ENCODE measurements around the gene OR2H1.

OR2H1 gene

GRCh38 chr6:29500594-29500993 is 43.6 kb downstream of the OR2H1 start:
- Histone ChIP-seq H3K36me3 (no peaks in the 10 kb centered on the region), H3K27me3 (ENCODE audit: insufficient read depth, low read depth, severe bottlenecking) (no peaks in the 10 kb centered on the region), H3K9me3 (ENCODE audit: severe bottlenecking) (no peaks in the 10 kb centered on the region), H3K4me3 (ENCODE audit: low read depth, low read length) (no peak overlapping the region), H3K27ac (no peak overlapping the region)
- no peak for DNase-seq
- no peak for TF ChIP-seq CTCF (IDR thresholded peaks at IDR 0.05; ENCODE audit: low read depth, low read length)

GRCh38 chr6:29501106-29501505 is 44.2 kb downstream of the OR2H1 start:
- DNase-seq, result no peak
- TF ChIP-seq CTCF (IDR thresholded peaks at IDR 0.05; ENCODE audit: low read depth, low read length), result no peak
- Histone ChIP-seq H3K4me3 (ENCODE audit: low read depth, low read length) (no peak overlapping the region), H3K9me3 (ENCODE audit: severe bottlenecking) (no peaks in the 10 kb centered on the region), H3K27ac (no peak overlapping the region), H3K27me3 (ENCODE audit: insufficient read depth, low read depth, severe bottlenecking) (no peaks in the 10 kb centered on the region), H3K36me3 (no peaks in the 10 kb centered on the region)

GRCh38 chr6:29502181-29502580 is 45.2 kb downstream of the OR2H1 start:
- H3K36me3 ChIP-seq, result no peaks in the 10 kb centered on the region
- no peak for TF ChIP-seq CTCF (IDR thresholded peaks at IDR 0.05; ENCODE audit: low read depth, low read length)
- peaks cover 1% of the 10 kb centered on the region for H3K27me3 ChIP-seq (ENCODE audit: insufficient read depth, low read depth, severe bottlenecking)
- H3K9me3 ChIP-seq (ENCODE audit: severe bottlenecking), result no peaks in the 10 kb centered on the region
- no peak overlapping the region for H3K4me3 ChIP-seq (ENCODE audit: low read depth, low read length)
- H3K27ac ChIP-seq, result no peak overlapping the region
- DNase-seq, result no peak

GRCh38 chr6:29502597-29502996 is 45.6 kb downstream of the OR2H1 start:
- H3K27ac ChIP-seq, result no peak overlapping the region
- H3K36me3 ChIP-seq, result no peaks in the 10 kb centered on the region
- H3K27me3 ChIP-seq (ENCODE audit: insufficient read depth, low read depth, severe bottlenecking), result peaks cover 5% of the 10 kb centered on the region
- no peaks in the 10 kb centered on the region for H3K9me3 ChIP-seq (ENCODE audit: severe bottlenecking)
- TF ChIP-seq CTCF (IDR thresholded peaks at IDR 0.05; ENCODE audit: low read depth, low read length), result no peak
- H3K4me3 ChIP-seq (ENCODE audit: low read depth, low read length), result no peak overlapping the region
- no peak for DNase-seq

GRCh38 chr6:29504961-29505360 is 48.0 kb downstream of the OR2H1 start:
- H3K9me3 ChIP-seq (ENCODE audit: severe bottlenecking), result no peaks in the 10 kb centered on the region
- DNase-seq, result no peak
- TF ChIP-seq CTCF (IDR thresholded peaks at IDR 0.05; ENCODE audit: low read depth, low read length), result no peak
- peaks cover 5% of the 10 kb centered on the region for H3K27me3 ChIP-seq (ENCODE audit: insufficient read depth, low read depth, severe bottlenecking)
- H3K4me3 ChIP-seq (ENCODE audit: low read depth, low read length), result no peak overlapping the region
- no peak overlapping the region for H3K27ac ChIP-seq
- no peaks in the 10 kb centered on the region for H3K36me3 ChIP-seq

- TF ChIP-seq CTCF (IDR thresholded peaks at IDR 0.05; ENCODE audit: low read depth, low read length), result no peak
- H3K27me3 ChIP-seq (ENCODE audit: insufficient read depth, low read depth, severe bottlenecking), result peaks cover 5% of the 10 kb centered on the region
Measured at GRCh38 chr6:29505808-29506207, 48.9 kb downstream of the OR2H1 start.

More at GRCh38 chr6:29505808-29506207, 48.9 kb downstream of the OR2H1 start:
- H3K4me3 ChIP-seq (ENCODE audit: low read depth, low read length), result no peak overlapping the region
- no peaks in the 10 kb centered on the region for H3K9me3 ChIP-seq (ENCODE audit: severe bottlenecking)
- no peak for DNase-seq
- H3K36me3 ChIP-seq, result no peaks in the 10 kb centered on the region
- H3K27ac ChIP-seq, result no peak overlapping the region
